PC-3 (cell line): Measurements from ENCODE around the gene CNPY2.

Experiments used
- EZH2 ChIP-seq: fragments of 300-600 bp; sonication (generic); IDR thresholded peaks from one replicate; pipeline ENCODE4 v1.6.1; 2017; ENCODE audit warnings: antibody characterized with exemption, mild to moderate bottlenecking, low read length; ENCODE audit not compliant: unreplicated experiment
- EZH2phosphoT487 ChIP-seq: fragments of 300-600 bp; sonication (generic); IDR thresholded peaks from 2 replicates; pipeline ENCODE4 v1.6.1; 2018; ENCODE audit warnings: mild to moderate bottlenecking, antibody characterized with exemption, low read length, borderline replicate concordance
- TF ChIP-seq, protein P1 (sequence below): fragments of 300-600 bp; sonication (generic); conservative IDR thresholded peaks from 2 replicates; pipeline ENCODE4 v1.5.1; 2017; ENCODE audit warnings: antibody characterized with exemption, low read depth, mild to moderate bottlenecking, low read length

DNA sequence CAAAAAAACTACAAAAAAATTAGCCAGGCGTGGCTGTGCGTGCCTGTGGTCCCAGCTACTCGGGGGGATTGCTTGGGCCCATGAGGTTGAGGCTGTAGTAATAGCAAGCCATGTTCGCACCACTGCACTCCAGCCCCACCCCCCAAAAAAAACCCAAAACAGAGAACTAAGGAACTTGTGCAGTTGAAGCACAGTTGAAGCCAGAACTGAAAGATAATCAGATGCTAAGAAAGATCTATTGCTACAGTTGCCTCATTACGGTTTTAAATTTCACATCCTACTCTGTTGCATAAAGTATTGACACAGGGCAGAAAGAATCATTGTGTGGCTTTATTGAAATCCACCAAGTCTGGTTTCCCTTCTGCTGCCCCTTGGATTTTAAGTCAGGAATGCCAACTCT is 19.5 kb downstream of the CNPY2 start:
- TF ChIP-seq, protein P1, sequence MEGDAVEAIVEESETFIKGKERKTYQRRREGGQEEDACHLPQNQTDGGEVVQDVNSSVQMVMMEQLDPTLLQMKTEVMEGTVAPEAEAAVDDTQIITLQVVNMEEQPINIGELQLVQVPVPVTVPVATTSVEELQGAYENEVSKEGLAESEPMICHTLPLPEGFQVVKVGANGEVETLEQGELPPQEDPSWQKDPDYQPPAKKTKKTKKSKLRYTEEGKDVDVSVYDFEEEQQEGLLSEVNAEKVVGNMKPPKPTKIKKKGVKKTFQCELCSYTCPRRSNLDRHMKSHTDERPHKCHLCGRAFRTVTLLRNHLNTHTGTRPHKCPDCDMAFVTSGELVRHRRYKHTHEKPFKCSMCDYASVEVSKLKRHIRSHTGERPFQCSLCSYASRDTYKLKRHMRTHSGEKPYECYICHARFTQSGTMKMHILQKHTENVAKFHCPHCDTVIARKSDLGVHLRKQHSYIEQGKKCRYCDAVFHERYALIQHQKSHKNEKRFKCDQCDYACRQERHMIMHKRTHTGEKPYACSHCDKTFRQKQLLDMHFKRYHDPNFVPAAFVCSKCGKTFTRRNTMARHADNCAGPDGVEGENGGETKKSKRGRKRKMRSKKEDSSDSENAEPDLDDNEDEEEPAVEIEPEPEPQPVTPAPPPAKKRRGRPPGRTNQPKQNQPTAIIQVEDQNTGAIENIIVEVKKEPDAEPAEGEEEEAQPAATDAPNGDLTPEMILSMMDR, result no peak
- TF ChIP-seq EZH2 (no peak), EZH2phosphoT487 (no peak)
